Measurements from ENCODE around the gene PHF13.

Gene PHF13

GRCh38 chr1:6601049-6601922 is 12.2 kb upstream of the PHF13 start:
- peak; percentile 57 for DNase-seq

DNA sequence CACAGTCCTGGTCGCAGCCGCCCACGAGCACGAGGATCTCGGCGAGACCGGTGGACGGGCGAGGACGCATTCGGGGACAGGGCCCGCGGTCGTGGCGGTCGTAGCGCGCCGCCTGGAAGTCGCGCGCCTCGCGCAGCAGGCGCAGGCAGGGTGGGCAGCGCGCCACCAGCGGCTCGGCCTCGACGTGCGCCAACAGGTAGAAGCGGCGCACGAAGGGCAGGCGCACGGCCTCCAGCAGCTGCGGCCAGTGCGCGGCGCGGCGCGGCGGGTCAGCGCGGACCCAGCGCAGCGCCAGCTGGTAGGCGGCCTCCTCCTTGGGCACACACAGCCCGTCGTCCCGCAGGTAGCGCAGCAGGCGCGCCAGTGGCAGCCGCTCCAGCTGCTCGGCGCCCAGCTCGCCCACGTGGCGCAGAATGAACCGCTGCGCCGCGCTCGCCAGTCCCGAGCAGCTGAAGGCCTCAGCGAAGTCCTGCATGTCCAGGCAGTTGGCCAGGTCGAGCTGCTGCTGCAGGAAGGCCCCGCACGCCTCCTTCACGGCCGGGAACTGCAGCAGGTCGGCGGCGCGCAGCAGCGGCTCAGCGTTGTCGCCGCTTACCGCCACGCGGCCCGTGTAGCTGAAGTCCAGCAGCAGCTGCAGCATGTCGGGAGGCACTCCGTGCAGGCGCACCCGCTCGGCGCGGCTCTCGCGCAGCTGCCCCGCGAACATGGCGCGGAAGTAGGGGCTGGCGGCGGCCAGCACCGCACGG is 11.4 kb upstream of the PHF13 start:
- peak; percentile 84 for DNase-seq

DNA sequence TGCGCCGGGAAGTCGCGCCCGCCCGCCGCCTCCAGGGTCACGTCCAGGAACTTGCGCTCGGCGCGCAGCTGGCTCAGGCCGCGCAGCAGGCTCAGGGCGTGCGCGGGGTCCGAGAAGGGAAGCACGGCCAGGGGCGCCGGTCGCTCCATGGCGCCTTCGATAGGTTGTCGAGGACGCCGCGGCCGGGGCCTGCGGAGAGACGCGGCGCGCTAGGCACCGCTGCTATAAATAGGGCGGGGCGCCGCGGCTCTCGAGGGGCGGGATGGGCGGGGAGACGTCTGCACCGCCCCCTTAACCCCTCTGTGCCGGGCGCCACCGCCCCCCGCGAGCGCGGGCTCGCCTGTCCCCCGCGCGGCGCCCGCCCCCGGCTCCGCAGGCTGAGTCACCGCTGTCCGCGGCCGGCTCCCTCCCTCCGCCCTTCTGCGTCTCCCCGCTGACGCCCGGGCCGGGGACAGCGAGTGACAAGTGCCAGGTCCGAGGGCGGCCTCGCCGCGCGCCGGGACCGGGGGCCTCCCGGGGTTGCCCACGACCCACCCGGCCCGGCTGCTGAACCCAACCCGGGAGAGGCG is 10.8 kb upstream of the PHF13 start, which contains the start of gene KLHL21:
Gene KLHL21 (minus strand): TSS at position 201 of the 569 bp plus-strand sequence. CDS start 52 bp downstream, at position 149.
- DNase-seq, result peak; percentile 96

- peak; percentile 96 for DNase-seq
Measured at GRCh38 chr1:6603238-6603914, 10.2 kb upstream of the PHF13 start.

DNA sequence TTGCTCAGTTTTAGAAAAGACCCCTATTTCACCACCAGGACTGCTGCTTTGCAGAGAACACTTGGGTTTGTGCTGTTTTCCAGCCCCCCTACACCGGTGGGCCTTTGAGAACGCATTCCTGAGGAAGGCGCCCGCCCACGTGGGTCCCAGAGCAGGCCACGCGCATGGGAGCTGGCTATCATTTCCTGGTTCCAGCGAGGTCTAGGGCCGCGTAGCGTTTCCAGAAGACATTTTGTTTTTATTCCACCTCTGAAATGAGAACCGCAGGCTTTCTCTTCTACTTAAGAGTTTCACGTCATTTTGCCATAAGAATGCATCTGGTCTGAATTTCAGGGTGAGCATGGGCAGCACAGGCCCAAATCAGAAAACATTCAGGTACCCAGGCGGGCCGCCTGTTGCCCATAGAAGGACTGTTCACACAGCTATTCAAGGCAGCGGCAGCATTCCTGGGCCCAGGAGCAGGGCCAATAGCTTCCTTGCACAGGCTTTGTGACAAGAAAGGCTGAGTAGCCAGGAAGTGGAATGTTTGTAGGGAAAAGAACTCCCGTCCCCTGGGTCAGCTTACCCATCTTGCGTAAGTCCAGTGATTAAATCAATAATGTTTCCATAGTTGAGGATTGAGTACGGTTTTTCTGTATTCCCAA is 9.5 kb upstream of the PHF13 start:
- DNase-seq, result no peak

- DNase-seq, result peak; percentile 86
Measured at GRCh38 chr1:6612641-6613360, 730 bp upstream of the PHF13 start.

- DNase-seq, result no peak
Measured at GRCh38 chr1:6614019-6614928, 743 bp downstream of the PHF13 start.

DNA sequence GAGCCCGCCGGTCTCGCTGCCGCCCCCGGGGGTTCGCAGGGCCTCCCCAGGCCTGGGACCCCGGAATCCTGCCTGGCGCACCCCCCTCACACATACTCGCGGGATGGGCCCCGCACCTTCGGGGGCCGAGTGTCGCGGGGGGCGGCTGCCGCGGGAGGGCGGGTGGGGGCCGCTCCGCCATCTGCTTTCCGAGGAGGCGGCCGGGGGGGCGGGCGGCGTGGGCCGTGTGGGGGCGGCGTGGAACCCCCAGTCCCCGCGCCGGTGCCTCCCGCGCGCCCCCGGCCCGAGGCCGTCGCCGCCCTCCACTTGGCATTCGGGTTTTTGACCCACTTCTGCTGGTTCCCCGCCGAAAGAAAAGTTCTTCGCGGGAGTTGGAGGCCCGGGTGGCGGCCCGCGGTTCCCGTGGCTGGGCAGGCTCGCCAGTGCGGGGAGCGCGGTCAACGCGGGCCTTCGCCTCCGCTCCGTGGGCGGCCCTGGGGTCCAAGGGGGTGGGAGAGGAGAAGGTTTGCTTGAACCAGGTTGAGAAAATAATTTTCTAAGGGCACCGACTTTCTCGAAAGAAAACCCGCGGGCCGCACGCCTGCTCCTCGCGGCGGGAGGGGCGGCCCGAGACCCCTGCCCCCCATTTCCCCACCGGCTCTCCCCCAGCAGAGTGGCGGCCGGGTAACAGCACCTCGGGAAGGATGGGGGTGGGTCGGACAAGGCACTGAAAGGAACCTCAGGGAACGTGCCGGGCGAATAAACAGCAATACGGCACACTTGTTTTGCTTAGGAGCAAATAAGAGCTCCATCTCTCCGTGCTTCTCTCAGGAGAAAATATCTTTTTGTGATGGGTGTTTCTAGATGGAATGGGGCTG is 1.6 kb downstream of the PHF13 start:
- peak; percentile 60 for DNase-seq

GRCh38 chr1:6619045-6619444 is 5.5 kb downstream of the PHF13 start:
- no peak for DNase-seq

- no peak for DNase-seq
Measured at GRCh38 chr1:6621429-6622391, 8.2 kb downstream of the PHF13 start.

- no peak for DNase-seq
Measured at GRCh38 chr1:6622396-6623152, 9.0 kb downstream of the PHF13 start.

DNA sequence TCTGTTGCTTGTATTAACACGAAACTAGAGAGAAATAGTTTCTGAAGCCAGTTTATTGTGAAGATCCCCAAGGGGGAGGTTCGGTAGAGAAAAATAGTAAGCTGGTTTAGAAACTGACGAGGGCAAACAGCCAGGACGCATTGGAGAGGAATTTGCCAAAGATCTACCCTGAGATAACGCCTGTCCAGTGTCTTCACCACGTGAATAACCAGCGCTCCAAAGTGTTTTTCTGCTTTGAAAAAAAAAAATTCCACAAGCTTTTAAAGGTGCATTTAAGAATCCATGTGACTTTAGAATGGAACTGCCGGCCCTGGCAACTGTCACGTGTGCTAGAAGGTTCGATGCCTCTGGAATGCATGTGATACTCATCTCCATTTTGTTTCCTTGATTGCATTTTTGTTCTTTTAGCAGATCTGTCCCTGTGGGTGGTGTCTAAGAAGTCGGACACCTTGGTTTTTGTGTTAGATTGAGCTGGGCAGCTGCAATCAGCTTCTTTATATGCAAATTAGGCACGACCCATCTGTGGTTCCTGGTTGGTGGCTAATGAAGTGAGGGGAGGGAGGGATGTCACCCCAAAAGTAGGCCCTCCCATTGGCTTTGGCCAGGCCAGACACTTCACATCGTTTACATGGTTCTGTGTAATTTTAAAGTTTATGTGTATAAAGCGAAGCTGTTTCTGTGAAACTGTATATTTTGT is 9.9 kb downstream of the PHF13 start:
- DNase-seq, result no peak

GRCh38 chr1:6624710-6625583 is 11.4 kb downstream of the PHF13 start, which contains the start of gene THAP3:
Gene THAP3, plus strand, starts transcription at chr1:6624868. Its CDS starts 351 bp downstream, at chr1:6625219.
- DNase-seq, result peak; percentile 97

- DNase-seq, result no peak
Measured at GRCh38 chr1:6625584-6626149, 12.1 kb downstream of the PHF13 start.

DNA sequence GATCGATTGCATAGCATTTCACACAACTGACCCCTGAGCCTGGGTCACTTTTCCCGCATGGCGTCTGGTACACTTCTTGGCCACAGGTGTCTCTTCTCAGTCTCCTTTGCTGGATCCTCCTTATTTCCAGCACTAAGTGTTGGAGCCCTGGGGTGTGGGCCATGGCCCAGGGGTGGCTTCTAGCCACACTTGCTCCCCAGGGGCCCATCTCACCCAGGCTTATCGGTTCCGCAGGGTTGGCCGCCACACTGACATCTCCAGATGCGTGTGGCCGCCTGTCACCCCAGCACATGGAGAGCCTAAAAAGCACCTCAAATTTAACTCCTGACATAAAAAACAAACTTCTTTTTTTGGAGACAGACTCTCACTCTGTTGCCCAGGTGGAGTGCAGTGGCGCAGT is 13.5 kb downstream of the PHF13 start:
- DNase-seq, result no peak

Measured in right kidney (tissue), 1 donor.